Brain microvascular endothelial cell (primary cell): ENCODE data around the gene TCHHL1.

ENCODE experiments used
- DNase-seq: peaks from one replicate; pipeline ENCODE4 v3.0.0-alpha.2; 2020
- H3K27ac ChIP-seq: fragments of 250-450 bp; sonication (Bioruptor Pico); 2 replicates; pipeline ENCODE4 v1.5.1; 2020; ENCODE audit warnings: mild to moderate bottlenecking, moderate library complexity
- H3K27me3 ChIP-seq: fragments of 250-450 bp; sonication (Bioruptor Pico); replicated peaks from 2 replicates; pipeline ENCODE4 v1.5.1; 2020; ENCODE audit warnings: mild to moderate bottlenecking
- H3K36me3 ChIP-seq: fragments of 250-450 bp; sonication (Bioruptor Pico); replicated peaks from 2 replicates; pipeline ENCODE4 v1.5.1; 2020; ENCODE audit warnings: mild to moderate bottlenecking
- H3K4me3 ChIP-seq: 2 replicates; pipeline ENCODE4 v1.5.1; 2011; ENCODE audit warnings: low read depth, mild to moderate bottlenecking, control low read depth, low read length, moderate library complexity
- CTCF ChIP-seq: IDR thresholded peaks from 2 replicates; pipeline ENCODE4 v1.5.1; 2011; ENCODE audit warnings: low read depth, mild to moderate bottlenecking, moderate library complexity, low read length, control low read depth, inconsistent platforms; ENCODE audit errors: missing control alignments
- in situ Hi-C: cut with HindIII; loops from 2 replicates; pipeline ENCODE4 v1.10.0; 2017; ENCODE audit warnings: low sequenced_read_pairs, low pct_ligation_motif_present

TCHHL1 gene

GRCh38 chr1:152067929-152068328 is 20.9 kb downstream of the TCHHL1 start:
- H3K27ac ChIP-seq: no peak overlapping the region
- H3K27me3 ChIP-seq: peaks cover 2% of the 10 kb centered on the region
- H3K36me3 ChIP-seq: no peaks in the 10 kb centered on the region
- H3K4me3 ChIP-seq: no peak overlapping the region
- no peak for DNase-seq
- in situ Hi-C loops: no loop called here
- TF ChIP-seq CTCF: no peak

GRCh38 chr1:152067150-152067549 is 21.7 kb downstream of the TCHHL1 start:
- Histone ChIP-seq H3K36me3 (no peaks in the 10 kb centered on the region), H3K27me3 (peaks cover 2% of the 10 kb centered on the region), H3K27ac (no peak overlapping the region), H3K4me3 (no peak overlapping the region)
- no peak for TF ChIP-seq CTCF
- no peak for DNase-seq
- in situ Hi-C loops: no loop called here

- TF ChIP-seq CTCF: no peak
- H3K36me3 ChIP-seq: no peaks in the 10 kb centered on the region
- in situ Hi-C loops: no loop called here
- H3K27ac ChIP-seq: no peak overlapping the region
- H3K27me3 ChIP-seq: peaks cover 8% of the 10 kb centered on the region
- DNase-seq: no peak
- H3K4me3 ChIP-seq: no peak overlapping the region
Observed at GRCh38 chr1:152061952-152062351, 26.9 kb downstream of the TCHHL1 start.

- H3K27ac ChIP-seq: no peak overlapping the region
- H3K4me3 ChIP-seq: no peak overlapping the region
- in situ Hi-C loops: no loop called here
- no peak for TF ChIP-seq CTCF
- no peak for DNase-seq
- no peaks in the 10 kb centered on the region for H3K36me3 ChIP-seq
- peaks cover 26% of the 10 kb centered on the region for H3K27me3 ChIP-seq
Observed at GRCh38 chr1:152053375-152053774, 35.5 kb downstream of the TCHHL1 start.

GRCh38 chr1:152052606-152053005 is 36.3 kb downstream of the TCHHL1 start:
- DNase-seq: peak; percentile 79
- in situ Hi-C loops: no loop called here
- peak; percentile 92 for TF ChIP-seq CTCF
- H3K4me3 ChIP-seq: no peak overlapping the region
- H3K27ac ChIP-seq: no peak overlapping the region
- H3K36me3 ChIP-seq: no peaks in the 10 kb centered on the region
- peaks cover 24% of the 10 kb centered on the region for H3K27me3 ChIP-seq

- in situ Hi-C loops: no loop called here
- Histone ChIP-seq H3K27ac (no peak overlapping the region), H3K4me3 (no peak overlapping the region), H3K27me3 (peaks cover 24% of the 10 kb centered on the region), H3K36me3 (no peaks in the 10 kb centered on the region)
- no peak for DNase-seq
- no peak for TF ChIP-seq CTCF
Observed at GRCh38 chr1:152050886-152051675, 37.8 kb downstream of the TCHHL1 start.
